Adrenal gland (tissue), 12 donors: ENCODE measurements around the gene SLC12A5. TPM values are rescaled to one million over a fixed set of nuclear protein-coding genes. Genes with fewer than 3 reads are reported as not detected.
A peak's percentile ranks its signal among the peaks of the same experiment; 100 is the strongest.

Experiments used
- DNase-seq, 7 donors: peaks; one replicate each; pipeline ENCODE4 v3.0.0-alpha.2; 2019 to 2020
- H3K27ac ChIP-seq, 5 donors: fragments of 200-600 bp; sonication (generic) in 4 of 5; 1 replicate in 3 of 5; 2 replicates in 2 of 5; pipeline versions ENCODE4 v1.5.1 to v1.8.0; 2016 to 2020; ENCODE audit warnings: mild to moderate bottlenecking in 1 of 5
- H3K27me3 ChIP-seq: fragments of 200-600 bp; 2 replicates; pipeline ENCODE4 v1.8.0; 2021
- H3K36me3 ChIP-seq, 2 donors: fragments of 200-600 bp; replicated peaks in 1 of 2; 1 replicate in 1 of 2; 2 replicates in 1 of 2; pipeline versions ENCODE4 v1.5.1 to v1.8.0; 2018 to 2022
- H3K4me1 ChIP-seq, 2 donors: fragments of 200-600 bp; replicated peaks in 1 of 2; 1 replicate in 1 of 2; 2 replicates in 1 of 2; pipeline versions ENCODE4 v1.5.1 to v1.8.0; 2018 to 2021
- H3K4me3 ChIP-seq, 4 donors: fragments of 200-600 bp; sonication (generic) in 3 of 4; one replicate each; pipeline ENCODE4 v1.5.1; 2016 to 2018
- H3K9me3 ChIP-seq, 3 donors: fragments of 200-600 bp; sonication (generic) in 1 of 3; replicated peaks in 1 of 3; 1 replicate in 2 of 3; 2 replicates in 1 of 3; pipeline versions ENCODE4 v1.5.1 to v1.8.0; 2016 to 2021
- CTCF ChIP-seq, 6 experiments: fragments of 450-650 bp in 4 of 6; fragments of 200-600 bp in 2 of 6; sonication (generic) in 1 of 6; IDR thresholded peaks; 1 replicate in 5 of 6; 2 replicates in 1 of 6; pipeline versions ENCODE4 v1.5.1 to v1.8.0; 2016 to 2021; ENCODE audit warnings: antibody characterized with exemption in 6 of 6, mild to moderate bottlenecking in 2 of 6, moderate library complexity in 1 of 6
- POLR2A ChIP-seq, 2 donors: fragments of 450-650 bp; IDR thresholded peaks; one replicate each; pipeline ENCODE4 v1.6.1; 2017; ENCODE audit warnings: antibody characterized with exemption in 2 of 2, mild to moderate bottlenecking in 2 of 2, moderate library complexity in 1 of 2
- WGBS, 4 donors: extraction: QIAGEN DNeasy Blood & Tissue Kit in 2 of 4; methylation state at CpG; one replicate each; pipeline versions ENCODE4 v1.1.5 to v1.1.7; 2013 to 2017; 5-methylcytosine and 5-hydroxymethylcytosine counted together
- intact Hi-C, 2 donors: fragments of 100-400 bp; cut with DNase I; formaldehyde crosslinking; loops; one replicate each; pipeline versions ENCODE4 v1.14.1 to v1.15.0; 2022 to 2023
- polyA plus RNA-seq, 3 donors: library from polyadenylated mRNA; stranded (reverse); fragments of 200-250 nt in 2 of 3; fragments of 350-450 nt in 1 of 3; fragmentation: Illumina TruSeq in 1 of 3; extraction: RNeasy Lipid Tissue Mini Kit (QIAGEN cat#74804) in 1 of 3; gene quantifications; one replicate each; pipeline ENCODE4 v1.2.3, GENCODE V29; 2013 to 2014
- total RNA-seq, 9 donors: library from RNA; depleted of rRNA in 4 of 9; stranded (reverse); fragments of >200 nt in 4 of 9; fragments of 120-200 nt in 1 of 9; fragmentation: NEBNext Ultra II Directional in 1 of 9; extraction: Animal tissue kit (Norgen Biotek cat#: 25700) in 1 of 9; gene quantifications; one replicate each; pipeline versions ENCODE4 v1.1.0 to v1.2.4, GENCODE V29; 2013 to 2023
- donor health status: healthy with polysubstance abuse.
- donor health status: Bipolar disorder and iron deficiency.
- donor health status: DM: yes; HTN: yes; CAD: no.
- donor health status: DM: no; HTN: no; CAD: no.
- donor health status: DM: no; HTN: no; CAD: no.
- donor health status: DM: yes; HTN: yes; CAD: no.

SLC12A5 gene
- total and polyA plus RNA-seq, 12 donors = 0.30 to 121 (median 16.2) TPM

- Histone ChIP-seq H3K4me3 (no peak overlapping the region), H3K9me3 (no peaks in the 10 kb centered on the region), H3K27me3 (peaks cover 38% of the 10 kb centered on the region), H3K36me3 (no peaks in the 10 kb centered on the region), H3K27ac (no peak overlapping the region), H3K4me1 (peaks cover 0 to 10% of the 10 kb centered on the region in 2 donors)
- TF ChIP-seq CTCF (IDR thresholded peaks at IDR 0.05) (no peak), POLR2A (IDR thresholded peaks at IDR 0.05) (no peak)
- intact Hi-C loops = loop anchor here (10.0 kb wide), 2 partner anchors 84 to 164 kb away; no protein-coding TSS in a partner anchor
- DNase-seq = peak in 1 of 7 donors; percentile 19
- WGBS, 4 donors = 8 to 22% (median 9%) methylated on average over 26 to 74 of the region's 74 CpGs
These were observed 18.3 kb upstream of the SLC12A5 start for GRCh38 chr20:46010491-46011391.

- no peak for TF ChIP-seq POLR2A (IDR thresholded peaks at IDR 0.05)
- TF ChIP-seq CTCF (IDR thresholded peaks at IDR 0.05) = peak in 3 of 6 experiments; percentile 22 to 33 (median 29)
- peaks cover 38% of the 10 kb centered on the region for H3K27me3 ChIP-seq
- no peaks in the 10 kb centered on the region for H3K9me3 ChIP-seq
- H3K4me3 ChIP-seq = no peak overlapping the region
- WGBS, 4 donors = 12 to 25% (median 19%) methylated on average over 31 to 57 of the region's 57 CpGs
- H3K4me1 ChIP-seq = peaks cover 0 to 10% of the 10 kb centered on the region in 2 donors
- H3K27ac ChIP-seq = no peak overlapping the region
- H3K36me3 ChIP-seq = no peaks in the 10 kb centered on the region
- DNase-seq = peak; percentile 40 to 84 (median 74)
- intact Hi-C loops = loop anchor here (10.0 kb wide), 2 partner anchors 83 to 163 kb away; no protein-coding TSS in a partner anchor
These were observed 17.2 kb upstream of the SLC12A5 start for GRCh38 chr20:46011631-46012482.

GRCh38 chr20:46012921-46013320, 16.1 kb upstream of the SLC12A5 start:
- TF ChIP-seq POLR2A (IDR thresholded peaks at IDR 0.05) (no peak), CTCF (IDR thresholded peaks at IDR 0.05) (no peak)
- Histone ChIP-seq H3K9me3 (no peaks in the 10 kb centered on the region), H3K4me3 (no peak overlapping the region), H3K4me1 (peaks cover 0 to 10% of the 10 kb centered on the region in 2 donors), H3K27ac (no peak overlapping the region), H3K36me3 (no peaks in the 10 kb centered on the region), H3K27me3 (peaks cover 38% of the 10 kb centered on the region)
- WGBS, 4 donors = 53 to 67% (median 62%) methylated on average over 6 to 10 of the region's 10 CpGs
- DNase-seq = no peak
- intact Hi-C loops = loop anchor here (10.0 kb wide), 2 partner anchors 82 to 162 kb away; no protein-coding TSS in a partner anchor
